GM23338 (cell line): Measurements from ENCODE around the gene WIPF1.

ENCODE experiments used
- CREB1 ChIP-seq: fragments of 250-450 bp; sonication (Bioruptor Pico); IDR thresholded peaks from 2 replicates; pipeline ENCODE4 v1.5.0; 2020; ENCODE audit warnings: low read depth, mild to moderate bottlenecking, moderate library complexity
- ETS1 ChIP-seq: IDR thresholded peaks from 2 replicates; pipeline ENCODE4 v1.6.1; 2016; ENCODE audit warnings: antibody characterized with exemption
- EZH2 ChIP-seq: fragments of 200-600 bp; sonication (generic); IDR thresholded peaks from one replicate; pipeline ENCODE4 v1.8.0; 2017; ENCODE audit warnings: antibody characterized with exemption, mild to moderate bottlenecking, low read depth; ENCODE audit not compliant: unreplicated experiment
- EZH2phosphoT487 ChIP-seq: fragments of 200-600 bp; sonication (generic); IDR thresholded peaks from one replicate; pipeline ENCODE4 v1.8.1; 2018; ENCODE audit warnings: antibody characterized with exemption; ENCODE audit not compliant: unreplicated experiment
- JUNB ChIP-seq: IDR thresholded peaks from one replicate; pipeline ENCODE4 v1.6.1; 2016; ENCODE audit warnings: antibody characterized with exemption; ENCODE audit not compliant: unreplicated experiment
- POLR2AphosphoS5 ChIP-seq: IDR thresholded peaks from 2 replicates; pipeline ENCODE4 v1.6.1; 2016; ENCODE audit warnings: antibody characterized with exemption, low read depth
- ZNF331 ChIP-seq: fragments of 250-450 bp; sonication (Bioruptor Pico); IDR thresholded peaks from 2 replicates; pipeline ENCODE4 v1.5.0; 2020; ENCODE audit warnings: low read depth, mild to moderate bottlenecking, moderate library complexity
- TF ChIP-seq, protein P1 (sequence below), 2 experiments: fragments of 200-600 bp in 1 of 2; sonication (generic) in 1 of 2; conservative IDR thresholded peaks; 2 replicates each; pipeline versions ENCODE4 v1.5.1 to v1.6.1; 2016 to 2017; ENCODE audit warnings: antibody characterized with exemption in 2 of 2, low read depth in 2 of 2, mild to moderate bottlenecking in 2 of 2, moderate library complexity in 1 of 2
- TF ChIP-seq, protein P2 (sequence below): IDR thresholded peaks from one replicate; pipeline ENCODE4 v1.6.1; 2018; ENCODE audit warnings: antibody characterized with exemption; ENCODE audit not compliant: unreplicated experiment

DNA sequence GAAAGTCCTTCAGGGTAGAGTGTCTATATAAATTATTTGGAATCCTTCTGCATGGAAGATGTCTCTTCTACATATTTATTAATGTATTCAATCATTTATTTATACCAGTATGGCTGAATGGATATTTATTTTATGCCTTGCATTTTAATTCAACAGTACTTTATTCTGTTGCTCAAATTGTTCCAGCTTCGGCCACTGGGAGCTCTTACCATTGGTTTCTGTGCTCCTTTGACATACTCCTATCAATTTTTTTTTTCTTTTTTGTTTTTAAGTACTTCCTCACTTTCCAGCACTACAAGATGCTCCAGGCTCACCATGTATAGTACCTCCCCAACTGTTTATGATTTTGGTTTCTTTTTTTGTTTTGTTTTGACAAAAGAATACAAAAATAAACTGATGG lies 39.4 kb upstream of the WIPF1 start:
- TF ChIP-seq, protein P1, sequence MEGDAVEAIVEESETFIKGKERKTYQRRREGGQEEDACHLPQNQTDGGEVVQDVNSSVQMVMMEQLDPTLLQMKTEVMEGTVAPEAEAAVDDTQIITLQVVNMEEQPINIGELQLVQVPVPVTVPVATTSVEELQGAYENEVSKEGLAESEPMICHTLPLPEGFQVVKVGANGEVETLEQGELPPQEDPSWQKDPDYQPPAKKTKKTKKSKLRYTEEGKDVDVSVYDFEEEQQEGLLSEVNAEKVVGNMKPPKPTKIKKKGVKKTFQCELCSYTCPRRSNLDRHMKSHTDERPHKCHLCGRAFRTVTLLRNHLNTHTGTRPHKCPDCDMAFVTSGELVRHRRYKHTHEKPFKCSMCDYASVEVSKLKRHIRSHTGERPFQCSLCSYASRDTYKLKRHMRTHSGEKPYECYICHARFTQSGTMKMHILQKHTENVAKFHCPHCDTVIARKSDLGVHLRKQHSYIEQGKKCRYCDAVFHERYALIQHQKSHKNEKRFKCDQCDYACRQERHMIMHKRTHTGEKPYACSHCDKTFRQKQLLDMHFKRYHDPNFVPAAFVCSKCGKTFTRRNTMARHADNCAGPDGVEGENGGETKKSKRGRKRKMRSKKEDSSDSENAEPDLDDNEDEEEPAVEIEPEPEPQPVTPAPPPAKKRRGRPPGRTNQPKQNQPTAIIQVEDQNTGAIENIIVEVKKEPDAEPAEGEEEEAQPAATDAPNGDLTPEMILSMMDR (conservative IDR thresholded peaks at IDR 0.05; ENCODE audit: low read depth in 2 of 2) = peak in 1 of 2 experiments; percentile 20; a peak in 1 of 4 replicates
- TF ChIP-seq, protein P2, sequence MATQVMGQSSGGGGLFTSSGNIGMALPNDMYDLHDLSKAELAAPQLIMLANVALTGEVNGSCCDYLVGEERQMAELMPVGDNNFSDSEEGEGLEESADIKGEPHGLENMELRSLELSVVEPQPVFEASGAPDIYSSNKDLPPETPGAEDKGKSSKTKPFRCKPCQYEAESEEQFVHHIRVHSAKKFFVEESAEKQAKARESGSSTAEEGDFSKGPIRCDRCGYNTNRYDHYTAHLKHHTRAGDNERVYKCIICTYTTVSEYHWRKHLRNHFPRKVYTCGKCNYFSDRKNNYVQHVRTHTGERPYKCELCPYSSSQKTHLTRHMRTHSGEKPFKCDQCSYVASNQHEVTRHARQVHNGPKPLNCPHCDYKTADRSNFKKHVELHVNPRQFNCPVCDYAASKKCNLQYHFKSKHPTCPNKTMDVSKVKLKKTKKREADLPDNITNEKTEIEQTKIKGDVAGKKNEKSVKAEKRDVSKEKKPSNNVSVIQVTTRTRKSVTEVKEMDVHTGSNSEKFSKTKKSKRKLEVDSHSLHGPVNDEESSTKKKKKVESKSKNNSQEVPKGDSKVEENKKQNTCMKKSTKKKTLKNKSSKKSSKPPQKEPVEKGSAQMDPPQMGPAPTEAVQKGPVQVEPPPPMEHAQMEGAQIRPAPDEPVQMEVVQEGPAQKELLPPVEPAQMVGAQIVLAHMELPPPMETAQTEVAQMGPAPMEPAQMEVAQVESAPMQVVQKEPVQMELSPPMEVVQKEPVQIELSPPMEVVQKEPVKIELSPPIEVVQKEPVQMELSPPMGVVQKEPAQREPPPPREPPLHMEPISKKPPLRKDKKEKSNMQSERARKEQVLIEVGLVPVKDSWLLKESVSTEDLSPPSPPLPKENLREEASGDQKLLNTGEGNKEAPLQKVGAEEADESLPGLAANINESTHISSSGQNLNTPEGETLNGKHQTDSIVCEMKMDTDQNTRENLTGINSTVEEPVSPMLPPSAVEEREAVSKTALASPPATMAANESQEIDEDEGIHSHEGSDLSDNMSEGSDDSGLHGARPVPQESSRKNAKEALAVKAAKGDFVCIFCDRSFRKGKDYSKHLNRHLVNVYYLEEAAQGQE = no peak
- TF ChIP-seq EZH2 (no peak), POLR2AphosphoS5 (no peak), EZH2phosphoT487 (no peak), JUNB (no peak), ZNF331 (no peak), ETS1 (no peak), CREB1 (no peak)
